Spleen (tissue), 7 donors: Measurements from ENCODE around the gene CATSPERD.

ENCODE experiments used
- CTCF ChIP-seq, 11 experiments: fragments of 200-600 bp in 7 of 11; fragments of 450-650 bp in 4 of 11; sonication (generic) in 4 of 11; IDR thresholded peaks in 8 of 11; conservative IDR thresholded peaks in 3 of 11; 1 replicate in 7 of 11; 2 replicates in 4 of 11; pipeline versions ENCODE4 v1.4.0 to v1.8.0; 2016 to 2021; ENCODE audit warnings: antibody characterized with exemption in 11 of 11, inconsistent platforms in 4 of 11, mild to moderate bottlenecking in 1 of 11
- POLR2A ChIP-seq, 3 donors: fragments of 450-650 bp; IDR thresholded peaks; one replicate each; pipeline ENCODE4 v1.5.1; 2017; ENCODE audit warnings: antibody characterized with exemption in 3 of 3, mild to moderate bottlenecking in 1 of 3
- POLR2AphosphoS5 ChIP-seq, 3 donors: sonication (generic); formaldehyde crosslinking; IDR thresholded peaks; one replicate each; pipeline ENCODE4 v1.5.1; 2017; ENCODE audit warnings: antibody characterized with exemption in 3 of 3
- donor health status: DM: no; HTN: no; CAD: no; lungs with moderate emphysema.
- donor health status: DM: no; HTN: no; CAD: no.
- donor health status: DM: no; HTN: no; CAD: no.

- TF ChIP-seq CTCF (IDR thresholded peaks at IDR 0.05 in 8 of 11, conservative IDR thresholded peaks at IDR 0.05 in 3 of 11) (no peak), POLR2AphosphoS5 (IDR thresholded peaks at IDR 0.05) (no peak), POLR2A (IDR thresholded peaks at IDR 0.05) (no peak)
These were observed 88.6 kb downstream of the CATSPERD start for GRCh38 chr19:5809053-5809452.
